ENCODE measurements around the gene ELN.

DNA sequence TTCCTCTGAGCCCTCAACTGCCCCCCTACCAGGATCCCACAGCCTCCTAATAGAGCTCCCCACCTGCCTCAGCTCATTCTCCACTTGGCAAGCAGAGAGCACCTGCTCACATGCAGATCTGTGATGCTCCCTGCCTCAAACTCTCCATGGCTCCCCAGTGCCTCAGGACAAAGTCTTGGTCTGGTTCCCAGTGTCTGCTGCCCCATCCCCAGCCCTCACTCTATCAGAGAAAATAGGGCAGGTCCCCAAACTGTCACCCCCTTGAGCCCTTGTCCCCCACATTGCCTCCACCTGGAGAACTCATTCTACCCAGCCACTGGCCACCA lies 20.8 kb upstream of the ELN start:
- TF ChIP-seq EZH2 (IDR thresholded peaks at IDR 0.05; ENCODE audit: insufficient read depth, poor library complexity, severe bottlenecking) (no peak), EZH2phosphoT487 (IDR thresholded peaks at IDR 0.05; ENCODE audit: insufficient read depth, low read depth) (no peak)
